Astrocyte of the cerebellum (primary cell): ENCODE data around the gene ZNF641.

ENCODE experiments used
- DNase-seq: peaks from one replicate; pipeline ENCODE4 v3.0.0-alpha.2; 2011; ENCODE audit warnings: low read depth
- H3K4me3 ChIP-seq: 2 replicates; pipeline ENCODE4 v1.5.1; 2011; ENCODE audit warnings: mild to moderate bottlenecking, low read depth, low read length, moderate library complexity
- in situ Hi-C: cut with HindIII; loops from 2 replicates; pipeline ENCODE4 v1.10.0; 2017; ENCODE audit warnings: low sequenced_read_pairs
- TF ChIP-seq, protein P1 (sequence below): IDR thresholded peaks from 2 replicates; pipeline ENCODE4 v1.5.1; 2012; ENCODE audit warnings: low read length, low read depth, moderate library complexity, mild to moderate bottlenecking; ENCODE audit errors: missing control alignments

ZNF641 gene

DNA sequence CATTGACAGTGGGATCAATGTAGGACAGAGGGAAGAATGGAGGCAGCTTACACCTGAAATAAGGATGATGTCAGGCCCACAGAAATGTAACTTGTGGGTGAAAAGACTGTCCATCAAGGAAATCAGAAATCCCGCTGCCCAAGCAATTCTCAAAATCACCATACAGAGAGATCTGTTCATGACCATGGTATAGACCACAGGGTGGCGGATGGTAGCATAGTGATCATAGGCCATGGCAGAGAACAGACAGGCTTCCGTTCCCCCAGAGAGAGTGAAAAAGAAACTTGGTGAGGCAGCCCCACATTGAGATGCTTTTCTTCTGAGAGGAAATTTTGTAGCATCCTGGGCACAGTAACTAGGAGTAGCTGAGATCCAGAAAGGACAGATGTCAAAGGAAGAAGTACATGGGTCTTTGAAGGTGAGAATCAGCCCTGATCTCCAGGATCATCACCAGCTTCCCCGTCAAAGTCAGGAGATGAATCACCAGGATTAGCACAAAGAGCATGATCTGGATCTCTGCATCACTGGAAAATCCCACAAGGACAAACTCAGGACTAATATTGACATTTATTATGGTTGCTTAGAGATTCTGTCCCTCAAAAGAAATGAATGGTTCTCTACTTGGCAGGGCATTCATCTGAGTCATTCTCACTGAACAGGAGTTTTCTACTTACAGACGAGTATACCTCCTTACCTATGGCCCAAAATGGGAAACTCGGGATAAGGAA lies 5.5 kb upstream of the ZNF641 start:
- no peak for DNase-seq
- in situ Hi-C loops, result no loop called here
- H3K4me3 ChIP-seq, result no peak overlapping the region
- TF ChIP-seq, protein P1, sequence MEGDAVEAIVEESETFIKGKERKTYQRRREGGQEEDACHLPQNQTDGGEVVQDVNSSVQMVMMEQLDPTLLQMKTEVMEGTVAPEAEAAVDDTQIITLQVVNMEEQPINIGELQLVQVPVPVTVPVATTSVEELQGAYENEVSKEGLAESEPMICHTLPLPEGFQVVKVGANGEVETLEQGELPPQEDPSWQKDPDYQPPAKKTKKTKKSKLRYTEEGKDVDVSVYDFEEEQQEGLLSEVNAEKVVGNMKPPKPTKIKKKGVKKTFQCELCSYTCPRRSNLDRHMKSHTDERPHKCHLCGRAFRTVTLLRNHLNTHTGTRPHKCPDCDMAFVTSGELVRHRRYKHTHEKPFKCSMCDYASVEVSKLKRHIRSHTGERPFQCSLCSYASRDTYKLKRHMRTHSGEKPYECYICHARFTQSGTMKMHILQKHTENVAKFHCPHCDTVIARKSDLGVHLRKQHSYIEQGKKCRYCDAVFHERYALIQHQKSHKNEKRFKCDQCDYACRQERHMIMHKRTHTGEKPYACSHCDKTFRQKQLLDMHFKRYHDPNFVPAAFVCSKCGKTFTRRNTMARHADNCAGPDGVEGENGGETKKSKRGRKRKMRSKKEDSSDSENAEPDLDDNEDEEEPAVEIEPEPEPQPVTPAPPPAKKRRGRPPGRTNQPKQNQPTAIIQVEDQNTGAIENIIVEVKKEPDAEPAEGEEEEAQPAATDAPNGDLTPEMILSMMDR, result no peak

GRCh38 chr12:48352157-48352760 lies 1.5 kb upstream of the ZNF641 start:
- TF ChIP-seq, protein P1, result no peak
- DNase-seq, result no peak
- in situ Hi-C loops, result no loop called here
- no peak overlapping the region for H3K4me3 ChIP-seq

- DNase-seq, result peak; percentile 50
- TF ChIP-seq, protein P1, result no peak
- peak overlapping the region; percentile 69 for H3K4me3 ChIP-seq
- in situ Hi-C loops, result no loop called here
Measured at GRCh38 chr12:48351022-48351708, 446 bp upstream of the ZNF641 start.

DNA sequence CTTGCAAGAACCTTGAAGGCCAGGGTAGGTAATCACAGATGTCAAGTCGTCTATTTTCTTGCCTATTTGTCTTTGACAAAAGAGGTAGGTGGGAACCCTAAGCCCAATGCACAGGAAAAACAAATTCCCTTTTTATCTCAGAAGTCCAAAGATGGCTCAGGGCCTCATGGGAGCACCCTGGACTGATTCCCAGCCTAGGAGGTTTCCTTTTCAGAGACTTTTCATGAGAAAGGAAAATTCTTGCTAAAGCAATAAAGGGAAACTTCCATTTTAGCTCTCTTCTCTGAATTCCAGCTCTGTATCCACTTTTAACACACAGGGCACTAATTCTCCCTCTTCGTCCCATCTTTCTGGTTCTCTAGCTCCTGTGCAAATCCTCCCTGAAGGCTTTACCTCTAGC lies 1.2 kb downstream of the ZNF641 start:
- H3K4me3 ChIP-seq, result peak overlapping the region; percentile 69
- TF ChIP-seq, protein P1, result no peak
- DNase-seq, result no peak
- in situ Hi-C loops, result no loop called here

GRCh38 chr12:48342980-48343379 lies 7.7 kb downstream of the ZNF641 start:
- TF ChIP-seq, protein P1, result no peak
- DNase-seq, result no peak
- in situ Hi-C loops, result no loop called here
- H3K4me3 ChIP-seq, result no peak overlapping the region

DNA sequence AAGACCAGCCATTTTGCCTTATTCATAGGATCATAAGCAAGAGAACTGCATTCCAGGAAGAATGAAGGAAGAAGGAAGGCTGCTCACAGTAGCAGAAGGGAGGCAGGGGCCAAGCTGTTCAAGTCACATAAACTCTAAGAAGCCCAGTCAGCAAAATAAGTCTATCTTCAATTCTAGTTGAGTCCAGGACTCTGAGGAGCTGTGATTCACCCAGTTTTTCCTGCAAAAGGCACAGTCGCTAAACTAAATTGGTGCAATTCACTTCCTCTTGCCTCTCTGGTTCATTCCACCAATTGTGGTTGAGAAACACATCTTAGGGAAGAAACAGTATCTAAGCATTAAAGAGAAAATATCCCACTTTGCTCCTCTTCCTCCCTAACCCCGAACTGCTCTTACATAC lies 9.8 kb downstream of the ZNF641 start:
- DNase-seq, result no peak
- TF ChIP-seq, protein P1, result no peak
- in situ Hi-C loops, result no loop called here
- no peak overlapping the region for H3K4me3 ChIP-seq
